ENCODE measurements around the gene BUD13. TPM values are rescaled to one million over a fixed set of nuclear protein-coding genes. Genes with fewer than 3 reads are reported as not detected.

The BUD13 gene
- total RNA-seq, 2 donors from 2014 or later = 8.9 to 15.8 TPM

DNA sequence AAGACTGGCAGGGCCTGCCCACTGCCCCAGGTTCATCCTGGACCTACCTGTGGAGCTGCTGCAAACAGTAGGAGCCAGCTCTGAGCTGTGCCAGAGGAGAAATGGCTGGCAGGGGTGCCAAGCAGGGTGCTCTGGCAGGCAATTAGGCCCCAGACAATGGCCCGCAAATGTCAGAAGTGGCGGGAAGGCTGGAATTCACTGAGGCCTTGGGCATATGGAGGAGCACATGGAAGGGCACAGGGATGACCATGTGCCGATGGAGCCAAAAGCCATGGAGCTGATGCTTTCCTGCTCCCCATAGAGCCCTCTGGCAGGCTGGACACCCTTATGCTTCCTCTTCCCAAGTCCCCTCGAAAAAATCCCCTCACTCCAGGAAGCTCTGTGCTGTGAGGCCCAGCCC lies 62.0 kb downstream of the BUD13 start:
- H3K9me3 ChIP-seq = no peaks in the 10 kb centered on the region
- DNase-seq = no peak
- H3K4me3 ChIP-seq = no peak overlapping the region
- no peaks in the 10 kb centered on the region for H3K27me3 ChIP-seq
- no peak for ATAC-seq
- H3K4me1 ChIP-seq = peaks cover 10% of the 10 kb centered on the region
- no peak for TF ChIP-seq POLR2A (IDR thresholded peaks at IDR 0.05)
- TF ChIP-seq, protein P1, sequence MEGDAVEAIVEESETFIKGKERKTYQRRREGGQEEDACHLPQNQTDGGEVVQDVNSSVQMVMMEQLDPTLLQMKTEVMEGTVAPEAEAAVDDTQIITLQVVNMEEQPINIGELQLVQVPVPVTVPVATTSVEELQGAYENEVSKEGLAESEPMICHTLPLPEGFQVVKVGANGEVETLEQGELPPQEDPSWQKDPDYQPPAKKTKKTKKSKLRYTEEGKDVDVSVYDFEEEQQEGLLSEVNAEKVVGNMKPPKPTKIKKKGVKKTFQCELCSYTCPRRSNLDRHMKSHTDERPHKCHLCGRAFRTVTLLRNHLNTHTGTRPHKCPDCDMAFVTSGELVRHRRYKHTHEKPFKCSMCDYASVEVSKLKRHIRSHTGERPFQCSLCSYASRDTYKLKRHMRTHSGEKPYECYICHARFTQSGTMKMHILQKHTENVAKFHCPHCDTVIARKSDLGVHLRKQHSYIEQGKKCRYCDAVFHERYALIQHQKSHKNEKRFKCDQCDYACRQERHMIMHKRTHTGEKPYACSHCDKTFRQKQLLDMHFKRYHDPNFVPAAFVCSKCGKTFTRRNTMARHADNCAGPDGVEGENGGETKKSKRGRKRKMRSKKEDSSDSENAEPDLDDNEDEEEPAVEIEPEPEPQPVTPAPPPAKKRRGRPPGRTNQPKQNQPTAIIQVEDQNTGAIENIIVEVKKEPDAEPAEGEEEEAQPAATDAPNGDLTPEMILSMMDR (IDR thresholded peaks at IDR 0.05) = no peak
- intact Hi-C loops (cut with DNase I) = no loop called here
- 73 to 87% methylated on average over 4 of the region's 4 CpGs for WGBS, 2 donors
- H3K36me3 ChIP-seq (replicated peaks in 1 of 2; ENCODE audit: insufficient read depth in 1 of 2, low read depth in 2 of 2) = no peaks in the 10 kb centered on the region
- H3K27ac ChIP-seq = no peak overlapping the region

- Histone ChIP-seq H3K4me1 (peaks cover 10% of the 10 kb centered on the region), H3K9me3 (no peaks in the 10 kb centered on the region), H3K4me3 (no peak overlapping the region), H3K36me3 (replicated peaks in 1 of 2; ENCODE audit: insufficient read depth in 1 of 2, low read depth in 2 of 2) (no peaks in the 10 kb centered on the region), H3K27ac (no peak overlapping the region), H3K27me3 (no peaks in the 10 kb centered on the region)
- intact Hi-C loops (cut with DNase I) = no loop called here
- DNase-seq (no peak), ATAC-seq (no peak)
- WGBS, 2 donors = 56 to 66% methylated on average over 9 to 17 of the region's 17 CpGs
- no peak for TF ChIP-seq POLR2A (IDR thresholded peaks at IDR 0.05)
- TF ChIP-seq, protein P1 (IDR thresholded peaks at IDR 0.05) = no peak
Measured at GRCh38 chr11:116710001-116710674, 62.6 kb downstream of the BUD13 start.

- Histone ChIP-seq H3K4me1 (peaks cover 10% of the 10 kb centered on the region), H3K4me3 (no peak overlapping the region), H3K27ac (no peak overlapping the region), H3K27me3 (no peaks in the 10 kb centered on the region), H3K9me3 (no peaks in the 10 kb centered on the region), H3K36me3 (replicated peaks in 1 of 2; ENCODE audit: insufficient read depth in 1 of 2, low read depth in 2 of 2) (no peaks in the 10 kb centered on the region)
- TF ChIP-seq POLR2A (IDR thresholded peaks at IDR 0.05) = no peak
- TF ChIP-seq, protein P1 (IDR thresholded peaks at IDR 0.05) = no peak
- DNase-seq (no peak), ATAC-seq (peak; percentile 22)
- 56 to 58% methylated on average over 9 of the region's 9 CpGs for WGBS, 2 donors
- intact Hi-C loops (cut with DNase I) = no loop called here
Measured at GRCh38 chr11:116707746-116708145, 65.0 kb downstream of the BUD13 start.

GRCh38 chr11:116707161-116707629 lies 65.6 kb downstream of the BUD13 start:
- Histone ChIP-seq H3K9me3 (no peaks in the 10 kb centered on the region), H3K4me1 (peaks cover 10% of the 10 kb centered on the region), H3K36me3 (replicated peaks in 1 of 2; ENCODE audit: insufficient read depth in 1 of 2, low read depth in 2 of 2) (no peaks in the 10 kb centered on the region), H3K4me3 (no peak overlapping the region), H3K27me3 (no peaks in the 10 kb centered on the region), H3K27ac (peak overlapping the region in 3 of 4 donors; percentile 16 to 52 (median 51))
- 9 to 15% methylated on average over 16 to 37 of the region's 37 CpGs for WGBS, 2 donors
- DNase-seq (peak; percentile 63 to 82 (median 72)), ATAC-seq (peak; percentile 87)
- intact Hi-C loops (cut with DNase I) = no loop called here
- no peak for TF ChIP-seq POLR2A (IDR thresholded peaks at IDR 0.05)
- TF ChIP-seq, protein P1 (IDR thresholded peaks at IDR 0.05) = no peak

DNA sequence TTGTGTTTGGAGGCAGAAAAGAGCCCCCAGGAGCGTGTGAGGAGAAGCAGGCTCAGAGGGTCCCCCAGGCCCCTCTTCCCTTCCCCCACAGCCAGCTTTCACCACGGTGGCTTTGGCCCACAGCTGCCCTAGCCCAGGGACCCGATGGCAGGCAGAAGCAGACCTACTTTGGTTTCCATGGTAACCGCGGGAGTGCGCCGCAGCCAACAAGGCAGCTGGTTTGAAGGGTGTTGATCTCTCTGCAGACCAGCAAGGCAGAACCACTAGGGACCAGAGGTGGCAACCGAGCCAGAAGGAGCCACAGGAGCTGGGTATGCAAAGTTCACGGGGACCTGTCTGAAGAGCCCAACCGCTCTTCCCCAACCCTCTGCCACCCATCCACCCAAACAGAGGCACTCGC lies 69.4 kb downstream of the BUD13 start:
- Histone ChIP-seq H3K4me3 (no peak overlapping the region), H3K27ac (no peak overlapping the region), H3K4me1 (peaks cover 10% of the 10 kb centered on the region), H3K27me3 (no peaks in the 10 kb centered on the region), H3K9me3 (no peaks in the 10 kb centered on the region), H3K36me3 (replicated peaks in 1 of 2; ENCODE audit: insufficient read depth in 1 of 2, low read depth in 2 of 2) (no peaks in the 10 kb centered on the region)
- intact Hi-C loops (cut with DNase I) = no loop called here
- no peak for ATAC-seq
- peak in 2 of 4 donors; percentile 17 to 21 for DNase-seq
- WGBS, 2 donors = 44 to 88% methylated on average over 5 to 11 of the region's 11 CpGs
- TF ChIP-seq POLR2A (IDR thresholded peaks at IDR 0.05) = no peak
- TF ChIP-seq, protein P1 (IDR thresholded peaks at IDR 0.05) = no peak

Measured in body of pancreas (tissue), 4 donors.